ENCODE data around the gene IL1R2. TPM values are rescaled to one million over a fixed set of nuclear protein-coding genes. Genes with fewer than 3 reads are reported as not detected.
A peak's percentile ranks its signal among the peaks of the same experiment; 100 is the strongest.

Gene IL1R2
- total and polyA plus RNA-seq, 2 of the 13 experiments (the other 11 are each of a cell fraction or from before 2014, with no cell fraction given), result 3.6 to 7.3 TPM

DNA sequence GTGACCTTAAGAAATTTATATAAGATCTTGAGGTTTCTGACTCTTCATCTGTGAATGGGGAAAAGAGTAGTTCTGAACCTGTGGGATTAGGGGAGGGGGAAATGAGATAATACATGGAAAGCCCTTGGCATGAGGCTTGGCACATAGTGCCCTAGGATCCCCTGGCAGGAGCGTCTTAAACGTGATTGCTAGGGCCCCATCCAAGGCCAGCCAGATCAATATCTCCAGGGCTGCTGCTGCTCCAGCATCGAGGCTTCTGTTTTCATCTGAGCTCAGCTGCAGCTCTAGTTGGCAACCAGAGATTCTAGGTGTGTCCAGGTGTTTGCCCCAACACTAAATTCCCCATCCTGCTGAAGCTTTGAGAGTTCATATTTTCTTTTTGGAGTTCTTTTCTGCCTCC is 71.0 kb downstream of the IL1R2 start (continued):
- TF ChIP-seq PITX1 (CRISPR knock-in tag; IDR thresholded peaks at IDR 0.05), result no peak
- no peak for TF ChIP-seq ZNF44 (CRISPR knock-in tag; IDR thresholded peaks at IDR 0.05)
- TF ChIP-seq, protein P1, sequence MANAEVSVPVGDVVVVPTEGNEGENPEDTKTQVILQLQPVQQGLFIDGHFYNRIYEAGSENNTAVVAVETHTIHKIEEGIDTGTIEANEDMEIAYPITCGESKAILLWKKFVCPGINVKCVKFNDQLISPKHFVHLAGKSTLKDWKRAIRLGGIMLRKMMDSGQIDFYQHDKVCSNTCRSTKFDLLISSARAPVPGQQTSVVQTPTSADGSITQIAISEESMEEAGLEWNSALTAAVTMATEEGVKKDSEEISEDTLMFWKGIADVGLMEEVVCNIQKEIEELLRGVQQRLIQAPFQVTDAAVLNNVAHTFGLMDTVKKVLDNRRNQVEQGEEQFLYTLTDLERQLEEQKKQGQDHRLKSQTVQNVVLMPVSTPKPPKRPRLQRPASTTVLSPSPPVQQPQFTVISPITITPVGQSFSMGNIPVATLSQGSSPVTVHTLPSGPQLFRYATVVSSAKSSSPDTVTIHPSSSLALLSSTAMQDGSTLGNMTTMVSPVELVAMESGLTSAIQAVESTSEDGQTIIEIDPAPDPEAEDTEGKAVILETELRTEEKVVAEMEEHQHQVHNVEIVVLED (CRISPR knock-in tag; IDR thresholded peaks at IDR 0.05; ENCODE audit: borderline replicate concordance), result no peak
- no peak for TF ChIP-seq EZH2 (conservative IDR thresholded peaks at IDR 0.05; ENCODE audit: low read depth, low read length)
- TF ChIP-seq, protein P2, sequence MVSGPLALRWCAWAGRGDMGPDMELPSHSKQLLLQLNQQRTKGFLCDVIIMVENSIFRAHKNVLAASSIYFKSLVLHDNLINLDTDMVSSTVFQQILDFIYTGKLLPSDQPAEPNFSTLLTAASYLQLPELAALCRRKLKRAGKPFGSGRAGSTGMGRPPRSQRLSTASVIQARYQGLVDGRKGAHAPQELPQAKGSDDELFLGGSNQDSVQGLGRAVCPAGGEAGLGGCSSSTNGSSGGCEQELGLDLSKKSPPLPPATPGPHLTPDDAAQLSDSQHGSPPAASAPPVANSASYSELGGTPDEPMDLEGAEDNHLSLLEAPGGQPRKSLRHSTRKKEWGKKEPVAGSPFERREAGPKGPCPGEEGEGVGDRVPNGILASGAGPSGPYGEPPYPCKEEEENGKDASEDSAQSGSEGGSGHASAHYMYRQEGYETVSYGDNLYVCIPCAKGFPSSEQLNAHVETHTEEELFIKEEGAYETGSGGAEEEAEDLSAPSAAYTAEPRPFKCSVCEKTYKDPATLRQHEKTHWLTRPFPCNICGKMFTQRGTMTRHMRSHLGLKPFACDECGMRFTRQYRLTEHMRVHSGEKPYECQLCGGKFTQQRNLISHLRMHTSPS (CRISPR knock-in tag; IDR thresholded peaks at IDR 0.05; ENCODE audit: low read depth), result 0 out of 2 replicates have a peak, but pooled peaks have one; percentile 30
- no peak for TF ChIP-seq GABPA (IDR thresholded peaks at IDR 0.05; ENCODE audit: low read depth, low read length)
- TF ChIP-seq GABPA (CRISPR knock-in tag; IDR thresholded peaks at IDR 0.05; ENCODE audit: low read depth), result no peak
- TF ChIP-seq ASH2L (IDR thresholded peaks at IDR 0.05; ENCODE audit: insufficient read length, low read depth, low read length), result no peak
- TF ChIP-seq SETDB1 (CRISPR knock-in tag; IDR thresholded peaks at IDR 0.05; ENCODE audit: borderline replicate concordance), result no peak
- no peak for TF ChIP-seq NFE2 (CRISPR knock-in tag; IDR thresholded peaks at IDR 0.05)
- no peak for TF ChIP-seq THYN1 (CRISPR knock-in tag; IDR thresholded peaks at IDR 0.05; ENCODE audit: borderline replicate concordance, low read depth)
- no peak for TF ChIP-seq FOXP1 (IDR thresholded peaks at IDR 0.05)
- TF ChIP-seq FOXP1 (CRISPR knock-in tag; IDR thresholded peaks at IDR 0.05), result no peak
- TF ChIP-seq REXO4 (CRISPR knock-in tag; IDR thresholded peaks at IDR 0.05; ENCODE audit: borderline replicate concordance), result no peak
- TF ChIP-seq, protein P3, sequence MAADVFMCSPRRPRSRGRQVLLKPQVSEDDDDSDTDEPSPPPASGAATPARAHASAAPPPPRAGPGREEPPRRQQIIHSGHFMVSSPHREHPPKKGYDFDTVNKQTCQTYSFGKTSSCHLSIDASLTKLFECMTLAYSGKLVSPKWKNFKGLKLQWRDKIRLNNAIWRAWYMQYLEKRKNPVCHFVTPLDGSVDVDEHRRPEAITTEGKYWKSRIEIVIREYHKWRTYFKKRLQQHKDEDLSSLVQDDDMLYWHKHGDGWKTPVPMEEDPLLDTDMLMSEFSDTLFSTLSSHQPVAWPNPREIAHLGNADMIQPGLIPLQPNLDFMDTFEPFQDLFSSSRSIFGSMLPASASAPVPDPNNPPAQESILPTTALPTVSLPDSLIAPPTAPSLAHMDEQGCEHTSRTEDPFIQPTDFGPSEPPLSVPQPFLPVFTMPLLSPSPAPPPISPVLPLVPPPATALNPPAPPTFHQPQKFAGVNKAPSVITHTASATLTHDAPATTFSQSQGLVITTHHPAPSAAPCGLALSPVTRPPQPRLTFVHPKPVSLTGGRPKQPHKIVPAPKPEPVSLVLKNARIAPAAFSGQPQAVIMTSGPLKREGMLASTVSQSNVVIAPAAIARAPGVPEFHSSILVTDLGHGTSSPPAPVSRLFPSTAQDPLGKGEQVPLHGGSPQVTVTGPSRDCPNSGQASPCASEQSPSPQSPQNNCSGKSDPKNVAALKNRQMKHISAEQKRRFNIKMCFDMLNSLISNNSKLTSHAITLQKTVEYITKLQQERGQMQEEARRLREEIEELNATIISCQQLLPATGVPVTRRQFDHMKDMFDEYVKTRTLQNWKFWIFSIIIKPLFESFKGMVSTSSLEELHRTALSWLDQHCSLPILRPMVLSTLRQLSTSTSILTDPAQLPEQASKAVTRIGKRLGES (CRISPR knock-in tag; IDR thresholded peaks at IDR 0.05; ENCODE audit: borderline replicate concordance), result no peak
- TF ChIP-seq KDM4B (CRISPR knock-in tag; IDR thresholded peaks at IDR 0.05), result no peak
- TF ChIP-seq, protein P4, sequence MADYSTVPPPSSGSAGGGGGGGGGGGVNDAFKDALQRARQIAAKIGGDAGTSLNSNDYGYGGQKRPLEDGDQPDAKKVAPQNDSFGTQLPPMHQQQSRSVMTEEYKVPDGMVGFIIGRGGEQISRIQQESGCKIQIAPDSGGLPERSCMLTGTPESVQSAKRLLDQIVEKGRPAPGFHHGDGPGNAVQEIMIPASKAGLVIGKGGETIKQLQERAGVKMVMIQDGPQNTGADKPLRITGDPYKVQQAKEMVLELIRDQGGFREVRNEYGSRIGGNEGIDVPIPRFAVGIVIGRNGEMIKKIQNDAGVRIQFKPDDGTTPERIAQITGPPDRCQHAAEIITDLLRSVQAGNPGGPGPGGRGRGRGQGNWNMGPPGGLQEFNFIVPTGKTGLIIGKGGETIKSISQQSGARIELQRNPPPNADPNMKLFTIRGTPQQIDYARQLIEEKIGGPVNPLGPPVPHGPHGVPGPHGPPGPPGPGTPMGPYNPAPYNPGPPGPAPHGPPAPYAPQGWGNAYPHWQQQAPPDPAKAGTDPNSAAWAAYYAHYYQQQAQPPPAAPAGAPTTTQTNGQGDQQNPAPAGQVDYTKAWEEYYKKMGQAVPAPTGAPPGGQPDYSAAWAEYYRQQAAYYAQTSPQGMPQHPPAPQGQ (CRISPR knock-in tag; IDR thresholded peaks at IDR 0.05; ENCODE audit: borderline replicate concordance), result no peak
- no peak for TF ChIP-seq ZNF75D (CRISPR knock-in tag; IDR thresholded peaks at IDR 0.05; ENCODE audit: borderline replicate concordance)
- no peak for TF ChIP-seq NCOR1 (IDR thresholded peaks at IDR 0.05; ENCODE audit: borderline replicate concordance, low read length)
- peak; percentile 28; the same call in 1 of the 2 replicates for TF ChIP-seq HDAC1 (CRISPR knock-in tag; IDR thresholded peaks at IDR 0.05)
- TF ChIP-seq ZNF292 (CRISPR knock-in tag; IDR thresholded peaks at IDR 0.05; ENCODE audit: borderline replicate concordance, low read depth), result peak; percentile 19; the same call in 1 of the 2 replicates
- no peak for TF ChIP-seq ELF4 (CRISPR knock-in tag; IDR thresholded peaks at IDR 0.05; ENCODE audit: borderline replicate concordance)
